ENCODE data around the gene MRPL40.

DNA sequence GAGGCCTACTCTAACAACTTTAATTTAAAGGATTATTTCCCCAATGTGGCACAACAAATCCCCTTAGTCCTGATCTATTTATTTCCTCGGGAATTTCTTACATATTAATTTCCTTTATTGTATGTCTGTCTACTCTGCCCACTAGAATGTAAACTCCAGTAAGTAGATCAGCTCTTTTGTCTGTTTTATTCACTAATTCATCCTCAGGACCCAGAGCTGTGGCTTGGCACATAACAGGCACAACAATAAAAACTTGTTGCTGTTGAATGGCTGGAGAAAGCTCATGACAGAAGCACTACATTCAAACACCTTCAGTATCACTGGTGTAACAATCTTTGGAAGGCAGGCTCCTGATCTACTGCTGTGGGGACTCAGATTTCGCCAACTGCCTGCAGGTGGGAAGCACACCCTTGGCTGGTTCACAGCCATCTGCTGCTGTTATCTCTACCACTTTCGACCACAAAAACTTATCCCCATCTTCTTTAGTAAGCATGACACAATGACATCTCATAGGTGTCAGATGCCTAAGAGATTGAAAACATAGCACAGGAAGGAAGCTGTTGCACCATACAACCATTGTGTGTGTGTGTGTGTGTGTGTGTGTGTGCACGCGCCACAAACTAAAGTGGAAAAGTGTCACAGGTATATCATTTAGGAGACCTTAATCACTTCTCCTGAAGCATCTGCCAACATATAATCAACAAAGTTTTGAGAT lies 12.7 kb upstream of the MRPL40 start:
- TF ChIP-seq CTCF (IDR thresholded peaks at IDR 0.05; ENCODE audit: insufficient read depth, low read length, poor library complexity, severe bottlenecking) (no peak), EZH2phosphoT487 (conservative IDR thresholded peaks at IDR 0.05; ENCODE audit: low read length) (no peak)
